ENCODE results near the gene STK11IP.

Gene STK11IP

DNA sequence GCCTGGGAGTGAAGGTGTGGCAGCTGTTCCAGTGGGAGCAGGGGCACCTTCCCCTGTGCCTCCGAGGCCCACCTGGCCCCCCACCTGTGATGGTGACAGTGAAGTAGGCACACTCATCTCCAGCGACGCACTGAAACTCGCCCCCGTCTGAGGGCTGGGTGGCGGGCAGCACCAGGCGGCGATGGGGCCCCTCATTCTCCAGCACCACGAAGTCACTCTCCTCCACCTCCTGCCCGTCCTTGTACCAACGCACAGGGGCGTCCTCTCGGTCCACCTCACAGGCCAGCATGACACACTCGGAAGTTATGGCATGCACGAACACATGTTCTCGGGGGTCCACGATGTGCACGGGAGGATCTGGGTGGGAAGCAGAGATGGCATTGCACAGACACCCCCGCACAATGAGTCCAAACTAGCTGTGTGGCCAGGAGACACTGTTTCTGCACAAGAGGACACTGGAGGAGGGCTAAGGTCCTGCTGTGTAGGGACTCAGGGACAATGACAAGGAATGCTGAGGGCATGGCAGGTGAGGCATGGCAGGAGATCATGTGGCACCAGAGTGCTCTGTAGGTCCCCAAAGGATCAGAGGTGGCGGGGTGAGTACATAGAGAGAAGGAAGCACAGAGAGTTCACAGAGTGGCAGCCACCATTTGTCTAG is 34.3 kb upstream of the STK11IP start:
- H3K4me3 ChIP-seq (ENCODE audit: low read depth, low read length): no peak overlapping the region
- TF ChIP-seq, protein P1, sequence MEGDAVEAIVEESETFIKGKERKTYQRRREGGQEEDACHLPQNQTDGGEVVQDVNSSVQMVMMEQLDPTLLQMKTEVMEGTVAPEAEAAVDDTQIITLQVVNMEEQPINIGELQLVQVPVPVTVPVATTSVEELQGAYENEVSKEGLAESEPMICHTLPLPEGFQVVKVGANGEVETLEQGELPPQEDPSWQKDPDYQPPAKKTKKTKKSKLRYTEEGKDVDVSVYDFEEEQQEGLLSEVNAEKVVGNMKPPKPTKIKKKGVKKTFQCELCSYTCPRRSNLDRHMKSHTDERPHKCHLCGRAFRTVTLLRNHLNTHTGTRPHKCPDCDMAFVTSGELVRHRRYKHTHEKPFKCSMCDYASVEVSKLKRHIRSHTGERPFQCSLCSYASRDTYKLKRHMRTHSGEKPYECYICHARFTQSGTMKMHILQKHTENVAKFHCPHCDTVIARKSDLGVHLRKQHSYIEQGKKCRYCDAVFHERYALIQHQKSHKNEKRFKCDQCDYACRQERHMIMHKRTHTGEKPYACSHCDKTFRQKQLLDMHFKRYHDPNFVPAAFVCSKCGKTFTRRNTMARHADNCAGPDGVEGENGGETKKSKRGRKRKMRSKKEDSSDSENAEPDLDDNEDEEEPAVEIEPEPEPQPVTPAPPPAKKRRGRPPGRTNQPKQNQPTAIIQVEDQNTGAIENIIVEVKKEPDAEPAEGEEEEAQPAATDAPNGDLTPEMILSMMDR (IDR thresholded peaks at IDR 0.05; ENCODE audit: borderline replicate concordance, insufficient read depth, low read depth, low read length): no peak

DNA sequence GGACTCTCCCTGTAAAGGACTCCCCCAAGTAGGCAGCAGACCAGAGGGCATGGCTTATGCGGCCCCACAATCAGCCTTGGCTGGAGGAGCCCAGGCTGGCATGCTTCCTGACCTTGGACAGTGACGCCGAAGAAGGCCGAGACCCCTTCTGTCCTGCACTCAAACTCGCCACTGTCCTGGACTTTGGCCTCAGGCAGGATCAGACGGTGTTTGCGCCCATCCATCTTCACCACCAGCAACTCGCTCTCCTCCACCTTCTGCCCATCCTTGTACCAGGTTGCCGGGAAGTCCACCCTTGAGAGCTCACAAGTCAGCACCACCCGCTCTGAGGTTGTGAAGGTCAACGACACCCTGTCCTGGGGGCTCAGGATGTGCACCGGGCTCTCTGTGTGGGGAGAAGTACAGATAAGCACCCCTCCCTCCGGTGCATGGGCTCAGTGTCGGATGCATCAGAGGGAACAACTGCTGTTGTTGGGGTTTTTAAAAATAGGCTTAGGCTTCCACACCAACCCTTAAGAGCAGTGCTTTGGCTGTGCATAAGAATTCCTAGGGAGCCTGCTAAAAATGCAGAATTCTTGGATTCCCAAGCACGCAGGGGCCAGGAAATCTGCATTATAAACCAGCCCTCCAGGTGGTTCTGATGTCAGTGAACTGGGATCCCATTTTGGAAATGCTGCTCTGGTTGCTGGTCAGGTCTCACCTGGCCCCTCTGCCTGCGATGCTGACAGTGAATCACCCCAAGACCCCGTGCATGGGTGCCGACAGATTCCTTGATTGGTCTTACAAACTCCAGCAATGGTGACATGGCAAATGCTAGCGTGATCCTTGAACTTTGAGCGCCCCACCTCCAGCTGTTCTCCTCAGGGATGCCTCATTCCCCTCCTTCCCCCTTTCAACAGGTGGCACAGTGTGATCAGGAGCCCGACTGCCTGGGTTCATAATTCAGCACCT is 32.3 kb upstream of the STK11IP start:
- TF ChIP-seq, protein P1 (IDR thresholded peaks at IDR 0.05; ENCODE audit: borderline replicate concordance, insufficient read depth, low read depth, low read length): no peak
- H3K4me3 ChIP-seq (ENCODE audit: low read depth, low read length): no peak overlapping the region

DNA sequence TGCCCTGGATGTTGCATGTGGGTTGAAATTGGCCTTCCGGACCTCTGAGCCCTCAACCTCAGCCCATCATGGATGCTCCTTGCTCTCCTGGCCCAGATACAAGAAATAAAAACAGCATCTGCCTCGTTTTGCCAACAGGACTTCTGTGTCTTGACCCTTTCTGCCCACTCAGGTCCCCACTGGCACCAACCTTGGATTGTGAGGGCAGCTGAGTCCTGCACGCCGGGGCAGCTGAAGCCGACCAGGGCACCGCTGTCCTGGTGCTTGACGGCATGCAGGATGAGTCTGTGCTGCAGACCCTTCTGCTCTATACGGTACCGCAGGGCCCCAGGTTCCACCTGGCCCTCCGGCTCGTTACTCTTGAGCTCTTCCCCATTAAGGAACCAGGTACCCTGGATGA is 31.0 kb upstream of the STK11IP start:
- no peak overlapping the region for H3K4me3 ChIP-seq (ENCODE audit: low read depth, low read length)
- TF ChIP-seq, protein P1 (IDR thresholded peaks at IDR 0.05; ENCODE audit: borderline replicate concordance, insufficient read depth, low read depth, low read length): no peak

DNA sequence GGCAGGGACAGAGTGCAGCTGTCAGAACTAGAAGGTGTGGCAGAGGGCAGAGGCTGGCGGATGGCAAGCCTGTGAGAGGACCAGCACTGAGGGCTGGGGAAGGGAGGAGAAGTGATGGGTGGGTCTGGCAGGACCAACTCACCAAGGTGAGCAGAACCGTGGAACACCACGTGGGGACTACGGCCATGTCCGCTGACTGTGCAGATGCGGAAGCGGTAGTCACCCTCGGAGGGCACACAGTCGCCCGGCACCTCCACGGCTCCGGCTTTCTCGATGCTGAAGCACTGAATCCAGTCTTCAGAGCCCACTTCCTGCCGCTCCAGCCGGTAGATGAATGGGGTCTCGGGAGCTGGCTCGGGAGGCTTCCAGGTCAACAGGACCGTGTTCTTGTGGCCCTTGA is 30.5 kb upstream of the STK11IP start:
- TF ChIP-seq, protein P1 (IDR thresholded peaks at IDR 0.05; ENCODE audit: borderline replicate concordance, insufficient read depth, low read depth, low read length): no peak
- H3K4me3 ChIP-seq (ENCODE audit: low read depth, low read length): no peak overlapping the region

DNA sequence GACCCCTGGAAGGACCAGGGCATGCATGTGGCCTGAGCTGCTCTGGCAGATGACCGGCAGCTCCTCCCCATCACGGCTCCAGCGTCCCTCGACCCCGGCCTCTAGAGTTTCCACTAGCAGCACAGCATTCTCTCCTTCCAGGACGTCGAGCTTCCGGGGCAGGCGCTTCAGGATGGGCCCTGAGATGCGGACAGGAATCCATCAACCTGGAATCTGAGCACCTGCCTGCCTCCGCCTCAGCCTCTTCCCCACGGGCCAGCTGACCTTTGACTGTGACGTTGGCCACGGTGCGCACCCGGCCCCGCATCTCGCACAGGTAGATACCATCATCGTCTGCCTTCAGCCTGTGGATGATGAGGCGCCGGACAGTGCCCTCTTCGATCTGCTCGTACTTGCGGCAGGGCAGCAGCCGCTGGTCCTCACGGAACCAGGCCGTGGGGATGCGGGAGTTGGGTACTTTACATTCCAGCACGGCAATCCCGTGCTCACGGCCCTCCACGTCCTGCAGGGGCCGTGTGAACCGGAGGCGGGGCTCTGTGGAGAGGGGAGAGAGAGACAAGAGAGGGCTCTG is 29.8 kb upstream of the STK11IP start:
- TF ChIP-seq, protein P1 (IDR thresholded peaks at IDR 0.05; ENCODE audit: borderline replicate concordance, insufficient read depth, low read depth, low read length): no peak
- no peak overlapping the region for H3K4me3 ChIP-seq (ENCODE audit: low read depth, low read length)

DNA sequence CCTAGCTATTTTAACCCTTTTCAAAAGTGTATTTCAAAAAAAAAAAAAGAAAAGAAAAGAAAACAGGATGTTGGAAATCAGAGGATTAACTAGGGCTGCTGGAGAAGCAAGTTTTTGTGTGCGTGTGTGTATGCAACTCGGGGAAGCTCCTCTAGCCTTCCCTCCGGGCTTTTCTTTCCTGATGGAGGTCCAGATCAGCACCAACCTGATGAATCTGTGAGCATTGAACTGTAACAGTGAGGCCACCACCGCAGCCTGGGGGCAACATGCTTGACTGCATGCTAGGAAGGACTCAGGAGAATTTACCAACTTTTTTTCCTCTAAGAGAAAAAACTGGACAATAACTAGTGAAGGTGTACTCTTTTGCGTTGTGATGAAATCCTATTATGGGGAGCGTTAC is 28.6 kb upstream of the STK11IP start:
- H3K4me3 ChIP-seq (ENCODE audit: low read depth, low read length): no peak overlapping the region
- TF ChIP-seq, protein P1 (IDR thresholded peaks at IDR 0.05; ENCODE audit: borderline replicate concordance, insufficient read depth, low read depth, low read length): no peak

All from GM12875 (cell line).